ENCODE results near the gene CAPZA1.

CAPZA1 gene

GRCh38 chr1:112674986-112675727 lies 55.5 kb downstream of the CAPZA1 start:
- DNase-seq (ENCODE audit: insufficient read length, low spot score): peak; percentile 21
- no peak for FAIRE-seq

- no peak for DNase-seq (ENCODE audit: insufficient read length, low spot score)
- no peak for FAIRE-seq
Measured at GRCh38 chr1:112675728-112676381, 56.2 kb downstream of the CAPZA1 start.

GRCh38 chr1:112676543-112676942 lies 56.9 kb downstream of the CAPZA1 start:
- no peak for DNase-seq (ENCODE audit: insufficient read length, low spot score)
- FAIRE-seq: no peak

GRCh38 chr1:112677501-112677900 lies 57.9 kb downstream of the CAPZA1 start:
- FAIRE-seq: no peak
- DNase-seq (ENCODE audit: insufficient read length, low spot score): no peak

GRCh38 chr1:112678605-112679004 lies 59.0 kb downstream of the CAPZA1 start:
- FAIRE-seq (no peak), DNase-seq (ENCODE audit: insufficient read length, low spot score) (no peak)

- FAIRE-seq (no peak), DNase-seq (ENCODE audit: insufficient read length, low spot score) (no peak)
Measured at GRCh38 chr1:112685913-112686312, 66.3 kb downstream of the CAPZA1 start.

GRCh38 chr1:112686417-112686816 lies 66.8 kb downstream of the CAPZA1 start:
- DNase-seq (ENCODE audit: insufficient read length, low spot score) (no peak), FAIRE-seq (no peak)

GRCh38 chr1:112686835-112687234 lies 67.2 kb downstream of the CAPZA1 start:
- DNase-seq (ENCODE audit: insufficient read length, low spot score): no peak
- FAIRE-seq: no peak

- FAIRE-seq (no peak), DNase-seq (ENCODE audit: insufficient read length, low spot score) (no peak)
Measured at GRCh38 chr1:112687361-112687760, 67.7 kb downstream of the CAPZA1 start.

- DNase-seq (ENCODE audit: insufficient read length, low spot score) (no peak), FAIRE-seq (no peak)
Measured at GRCh38 chr1:112687785-112688496, 68.3 kb downstream of the CAPZA1 start.

GRCh38 chr1:112688781-112689193 lies 69.2 kb downstream of the CAPZA1 start:
- DNase-seq (ENCODE audit: insufficient read length, low spot score) (no peak), FAIRE-seq (no peak)

- FAIRE-seq: no peak
- DNase-seq (ENCODE audit: insufficient read length, low spot score): no peak
Measured at GRCh38 chr1:112689196-112689841, 69.7 kb downstream of the CAPZA1 start.

- FAIRE-seq (no peak), DNase-seq (ENCODE audit: insufficient read length, low spot score) (no peak)
Measured at GRCh38 chr1:112689842-112690237, 70.2 kb downstream of the CAPZA1 start.

- FAIRE-seq (no peak), DNase-seq (ENCODE audit: insufficient read length, low spot score) (no peak)
Measured at GRCh38 chr1:112692681-112693080, 73.0 kb downstream of the CAPZA1 start.

- FAIRE-seq (no peak), DNase-seq (ENCODE audit: insufficient read length, low spot score) (no peak)
Measured at GRCh38 chr1:112693821-112694220, 74.2 kb downstream of the CAPZA1 start.

- no peak for FAIRE-seq
- DNase-seq (ENCODE audit: insufficient read length, low spot score): no peak
Measured at GRCh38 chr1:112694363-112694929, 74.8 kb downstream of the CAPZA1 start.

GRCh38 chr1:112695276-112695675 lies 75.6 kb downstream of the CAPZA1 start:
- FAIRE-seq (no peak), DNase-seq (ENCODE audit: insufficient read length, low spot score) (no peak)

- no peak for FAIRE-seq
- no peak for DNase-seq (ENCODE audit: insufficient read length, low spot score)
Measured at GRCh38 chr1:112696578-112697314, 77.1 kb downstream of the CAPZA1 start.

GRCh38 chr1:112697781-112698201 lies 78.2 kb downstream of the CAPZA1 start:
- FAIRE-seq (no peak), DNase-seq (ENCODE audit: insufficient read length, low spot score) (no peak)

Measured in HTR-8/SVneo (cell line).